ENCODE data around the gene NTNG1. TPM values are rescaled to one million over a fixed set of nuclear protein-coding genes. Genes with fewer than 3 reads are reported as not detected.

Gene NTNG1
- total and polyA plus RNA-seq, 2 of the 8 experiments (the other 6 are each of a cell fraction or from before 2014, with no cell fraction given): 1.2 to 4.1 TPM

GRCh38 chr1:107394301-107394700 is 253.5 kb downstream of the NTNG1 start (continued):
- TF ChIP-seq JUN (IDR thresholded peaks at IDR 0.05; ENCODE audit: low read depth, low read length) (no peak), SP1 (IDR thresholded peaks at IDR 0.05; ENCODE audit: low read depth, low read length) (no peak), BCL11A (IDR thresholded peaks at IDR 0.05; ENCODE audit: low read depth in 2 of 2, low read length in 2 of 2) (no peak), GTF2F1 (IDR thresholded peaks at IDR 0.05; ENCODE audit: borderline replicate concordance, low read depth, low read length) (no peak), HDAC6 (IDR thresholded peaks at IDR 0.05; ENCODE audit: low read depth, low read length) (no peak), SIRT6 (IDR thresholded peaks at IDR 0.05; ENCODE audit: low read length) (no peak), CBX8 (IDR thresholded peaks at IDR 0.05; ENCODE audit: borderline replicate concordance, low read depth, low read length) (no peak), SIN3A (conservative IDR thresholded peaks at IDR 0.05 in 1 of 2, IDR thresholded peaks at IDR 0.05 in 1 of 2; ENCODE audit: low read depth in 1 of 2, low read length in 2 of 2) (no peak)
